ENCODE measurements around the gene CD80. TPM values are rescaled to one million over a fixed set of nuclear protein-coding genes. Genes with fewer than 3 reads are reported as not detected.

CD80 gene
- polyA plus RNA-seq, 1 of the 3 experiments (the other 2 are of a cell fraction): not detected

GRCh38 chr3:119514637-119515036, 44.8 kb downstream of the CD80 start:
- Histone ChIP-seq H3K4me3 (ENCODE audit: low read depth in 2 of 2, low read length in 1 of 2) (no peak overlapping the region), H3K9me2 (no peaks in the 10 kb centered on the region), H3F3A (replicated peaks; ENCODE audit: insufficient read depth) (no peaks in the 10 kb centered on the region), H3K36me3 (replicated peaks in 1 of 2; ENCODE audit: control insufficient read depth in 1 of 2, insufficient read depth in 2 of 2, low read length in 1 of 2) (peaks cover 82 to 87% of the 10 kb centered on the region in 2 experiments), H3K9me3 (no peaks in the 10 kb centered on the region), H3K79me2 (ENCODE audit: insufficient read depth) (peaks cover 8% of the 10 kb centered on the region; the same call in 1 of the 2 replicates), H4K20me1 (ENCODE audit: insufficient read depth) (no peaks in the 10 kb centered on the region), H3K4me2 (no peak overlapping the region), H3K9ac (no peak overlapping the region), H3K4me1 (ENCODE audit: control insufficient read depth in 1 of 2, insufficient read depth in 2 of 2, low read depth in 1 of 2, low read length in 1 of 2) (no peaks in the 10 kb centered on the region), H3K27ac (ENCODE audit: low read depth in 2 of 2, low read length in 1 of 2) (no peak overlapping the region), H3K27me3 (ENCODE audit: insufficient read depth) (no peaks in the 10 kb centered on the region), H2AFZ (ENCODE audit: low read depth) (no peak overlapping the region)
- DNase-seq: no peak
- 100% methylated on average over 2 of the region's 2 CpGs for WGBS (ENCODE audit: low lambda C conversion rate)
- CTCF ChIA-PET: interaction anchor here (1.4 kb wide), 1 partner anchor 273 kb away, joined by 3 read pairs; no protein-coding TSS in a partner anchor
- POLR2A ChIA-PET: no interaction called here
- TF ChIP-seq NFIC (IDR thresholded peaks at IDR 0.05; ENCODE audit: borderline replicate concordance) (no peak), JUND (IDR thresholded peaks at IDR 0.05) (no peak)

GRCh38 chr3:119510690-119511089, 48.7 kb downstream of the CD80 start:
- no peak overlapping the region for H2AFZ ChIP-seq (ENCODE audit: low read depth)
- peaks cover 71 to 76% of the 10 kb centered on the region in 2 experiments for H3K36me3 ChIP-seq (replicated peaks in 1 of 2; ENCODE audit: control insufficient read depth in 1 of 2, insufficient read depth in 2 of 2, low read length in 1 of 2)
- H3K9ac ChIP-seq: no peak overlapping the region
- TF ChIP-seq POLR2AphosphoS5 (IDR thresholded peaks at IDR 0.05; ENCODE audit: low read depth, low read length) (no peak), NRF1 (IDR thresholded peaks at IDR 0.05; ENCODE audit: low read depth, low read length) (no peak), MXI1 (IDR thresholded peaks at IDR 0.05; ENCODE audit: low read depth, low read length) (no peak), CTCF (IDR thresholded peaks at IDR 0.05) (no peak), JUND (IDR thresholded peaks at IDR 0.05) (no peak), USF2 (IDR thresholded peaks at IDR 0.05; ENCODE audit: borderline replicate concordance, low read depth, low read length) (no peak), EP300 (IDR thresholded peaks at IDR 0.05; ENCODE audit: borderline replicate concordance in 1 of 2, low read depth in 1 of 2, low read length in 1 of 2) (no peak), GABPA (IDR thresholded peaks at IDR 0.05; ENCODE audit: low read depth) (no peak), SMC3 (IDR thresholded peaks at IDR 0.05; ENCODE audit: low read depth, low read length) (no peak), TEAD4 (IDR thresholded peaks at IDR 0.05; ENCODE audit: borderline replicate concordance, insufficient read depth) (no peak)
- H3K4me3 ChIP-seq (ENCODE audit: low read depth in 2 of 2, low read length in 1 of 2): no peak overlapping the region
- no peaks in the 10 kb centered on the region for H4K20me1 ChIP-seq (ENCODE audit: insufficient read depth)
- peaks cover 32% of the 10 kb centered on the region; the same call in 1 of the 2 replicates for H3K79me2 ChIP-seq (ENCODE audit: insufficient read depth)
- H3K27me3 ChIP-seq (ENCODE audit: insufficient read depth): no peaks in the 10 kb centered on the region
- DNase-seq: no peak
- H3F3A ChIP-seq (replicated peaks; ENCODE audit: insufficient read depth): no peaks in the 10 kb centered on the region
- no peak overlapping the region for H3K4me2 ChIP-seq
- POLR2A ChIA-PET: no interaction called here
- CTCF ChIA-PET: interaction anchor here (0.6 kb wide), 1 partner anchor 9 kb away, joined by 3 read pairs; no protein-coding TSS in a partner anchor
- no peaks in the 10 kb centered on the region for H3K9me3 ChIP-seq
- H3K27ac ChIP-seq (ENCODE audit: low read depth in 2 of 2, low read length in 1 of 2): no peak overlapping the region
- no peaks in the 10 kb centered on the region for H3K9me2 ChIP-seq
- no peaks in the 10 kb centered on the region; a peak in 1 of 4 replicates for H3K4me1 ChIP-seq (ENCODE audit: control insufficient read depth in 1 of 2, insufficient read depth in 2 of 2, low read depth in 1 of 2, low read length in 1 of 2)

Measured in SK-N-SH (cell line).